SK-N-SH (cell line): ENCODE results near the gene REEP3. TPM values are rescaled to one million over a fixed set of nuclear protein-coding genes. Genes with fewer than 3 reads are reported as not detected.

ENCODE experiments used
- CTCF ChIA-PET: fragments of 300-600, 350-600 bp; formaldehyde crosslinking; extraction: SDS; loops from one replicate; lab custom pipeline; 2021; lab: Yijun Ruan, JAX
- POLR2A ChIA-PET: fragments of 350-600 bp; sonication (Branson Sonifier 250); formaldehyde crosslinking; extraction: SDS; loops from one replicate; lab custom pipeline; 2020; ENCODE audit warnings: antibody characterized with exemption, inconsistent platforms; lab: Yijun Ruan, JAX
- DNase-seq: peaks from one replicate; pipeline ENCODE4 v3.0.0; 2012
- H2AFZ ChIP-seq: fragments of 200-600 bp; sonication (generic); 2 replicates; pipeline ENCODE4 v1.8.1; 2016; ENCODE audit warnings: antibody characterized with exemption, mild to moderate bottlenecking, low read depth
- H3F3A ChIP-seq: fragments of 200-600 bp; sonication (generic); replicated peaks from 2 replicates; pipeline ENCODE3; 2016; ENCODE audit warnings: antibody characterized with exemption, mild to moderate bottlenecking; ENCODE audit not compliant: insufficient read depth
- H3K27ac ChIP-seq, 2 experiments: fragments of 200-500 bp in 1 of 2; fragments of 200-600 bp in 1 of 2; sonication (Bioruptor generic) in 1 of 2; sonication (generic), shearing (Covaris generic) in 1 of 2; 2 replicates each; pipeline versions ENCODE4 v1.5.1 to v1.6.1; 2014 to 2016; ENCODE audit warnings: low read depth in 2 of 2, inconsistent platforms in 1 of 2, low read length in 1 of 2, mild to moderate bottlenecking in 1 of 2, mixed read lengths in 1 of 2
- H3K27me3 ChIP-seq: fragments of 200-600 bp; sonication (generic), shearing (Covaris generic); 2 replicates; pipeline ENCODE4 v1.6.1; 2016; ENCODE audit warnings: mixed run types; ENCODE audit not compliant: insufficient read depth
- H3K36me3 ChIP-seq, 2 experiments: fragments of 200-500 bp in 1 of 2; fragments of 200-600 bp in 1 of 2; sonication (Bioruptor generic) in 1 of 2; sonication (generic) in 1 of 2; replicated peaks in 1 of 2; 2 replicates each; pipeline versions ENCODE3 to v1.5.1; 2014 to 2016; ENCODE audit warnings: low read length in 1 of 2, mild to moderate bottlenecking in 1 of 2; ENCODE audit not compliant: insufficient read depth in 2 of 2, control insufficient read depth in 1 of 2
- H3K4me1 ChIP-seq, 2 experiments: fragments of 200-500 bp in 1 of 2; fragments of 200-600 bp in 1 of 2; sonication (Bioruptor generic) in 1 of 2; sonication (generic), shearing (Covaris generic) in 1 of 2; 2 replicates each; pipeline versions ENCODE4 v1.5.1 to v1.6.1; 2014 to 2016; ENCODE audit warnings: low read depth in 1 of 2, low read length in 1 of 2, mixed run types in 1 of 2; ENCODE audit not compliant: insufficient read depth in 2 of 2, control insufficient read depth in 1 of 2
- H3K4me2 ChIP-seq: fragments of 200-600 bp; sonication (generic), shearing (Covaris generic); 2 replicates; pipeline ENCODE4 v1.6.1; 2017; ENCODE audit warnings: mixed run types
- H3K4me3 ChIP-seq, 2 experiments: fragments of 200-500 bp in 1 of 2; fragments of 200-600 bp in 1 of 2; sonication (Bioruptor generic) in 1 of 2; sonication (generic), shearing (Covaris generic) in 1 of 2; 2 replicates each; pipeline versions ENCODE4 v1.5.1 to v1.8.1; 2014 to 2016; ENCODE audit warnings: low read depth in 2 of 2, inconsistent platforms in 1 of 2, low read length in 1 of 2, mild to moderate bottlenecking in 1 of 2, mixed read lengths in 1 of 2, moderate library complexity in 1 of 2
- H3K79me2 ChIP-seq: fragments of 200-600 bp; sonication (generic); 2 replicates; pipeline ENCODE4 v1.8.1; 2017; ENCODE audit warnings: mild to moderate bottlenecking; ENCODE audit not compliant: insufficient read depth
- H3K9ac ChIP-seq: fragments of 200-600 bp; sonication (generic); 2 replicates; pipeline ENCODE4 v1.6.1; 2017; ENCODE audit warnings: mixed run types
- H3K9me2 ChIP-seq: fragments of 200-600 bp; sonication (generic); 2 replicates; pipeline ENCODE4 v1.6.1; 2017; ENCODE audit warnings: mixed run types
- H3K9me3 ChIP-seq: fragments of 200-600 bp; sonication (generic); 2 replicates; pipeline ENCODE4 v1.6.1; 2017; ENCODE audit warnings: mixed run types, mild to moderate bottlenecking, moderate library complexity
- H4K20me1 ChIP-seq: fragments of 200-600 bp; sonication (generic); 2 replicates; pipeline ENCODE4 v1.6.1; 2017; ENCODE audit warnings: mild to moderate bottlenecking, mixed run types; ENCODE audit not compliant: insufficient read depth
- CHD2 ChIP-seq: fragments of 150-350 bp; IDR thresholded peaks from 2 replicates; pipeline ENCODE4 v1.6.1; 2018; ENCODE audit warnings: low read length; ENCODE audit not compliant: partially characterized antibody
- ELF1 ChIP-seq: IDR thresholded peaks from 2 replicates; pipeline ENCODE4 v1.4.0; 2012
- EZH2phosphoT487 ChIP-seq: fragments of 200-600 bp; sonication (generic); IDR thresholded peaks from 2 replicates; pipeline ENCODE4 v1.6.1; 2017; ENCODE audit warnings: low read depth, mixed run types, mild to moderate bottlenecking, antibody characterized with exemption, moderate library complexity, borderline replicate concordance
- GABPA ChIP-seq: IDR thresholded peaks from 2 replicates; pipeline ENCODE4 v1.4.0; 2012; ENCODE audit warnings: low read depth, mild to moderate bottlenecking
- GATA2 ChIP-seq: sonication (generic); formaldehyde crosslinking; IDR thresholded peaks from 2 replicates; pipeline ENCODE4 v1.5.0; 2020; ENCODE audit warnings: mild to moderate bottlenecking, missing genetic modification reagents
- JUND ChIP-seq: IDR thresholded peaks from 2 replicates; pipeline ENCODE4 v1.4.0; 2012
- MEF2A ChIP-seq: IDR thresholded peaks from 2 replicates; pipeline ENCODE4 v1.4.0; 2012; ENCODE audit warnings: low read depth, borderline replicate concordance
- MXI1 ChIP-seq: IDR thresholded peaks from 2 replicates; pipeline ENCODE4 v1.6.1; 2012; ENCODE audit warnings: mild to moderate bottlenecking, low read depth, low read length, improper control_type of control experiment
- RAD21 ChIP-seq: IDR thresholded peaks from 2 replicates; pipeline ENCODE4 v1.6.1; 2012; ENCODE audit warnings: mild to moderate bottlenecking, low read length
- RFX5 ChIP-seq: IDR thresholded peaks from 2 replicates; pipeline ENCODE4 v1.6.1; 2012; ENCODE audit warnings: mild to moderate bottlenecking, improper control_type of control experiment, low read length
- SMC3 ChIP-seq: IDR thresholded peaks from 2 replicates; pipeline ENCODE4 v1.6.1; 2012; ENCODE audit warnings: low read depth, low read length, improper control_type of control experiment
- TCF12 ChIP-seq: IDR thresholded peaks from 2 replicates; pipeline ENCODE4 v1.4.0; 2012
- TEAD4 ChIP-seq: IDR thresholded peaks from 2 replicates; pipeline ENCODE4 v1.4.0; 2012; ENCODE audit warnings: mild to moderate bottlenecking, borderline replicate concordance; ENCODE audit not compliant: insufficient read depth
- WGBS: methylation state at CpG from one replicate; pipeline ENCODE4 v1.1.6; 2017; ENCODE audit warnings: low lambda C conversion rate; 5-methylcytosine and 5-hydroxymethylcytosine counted together
- polyA plus RNA-seq, 3 experiments: library from polyadenylated mRNA; depleted of rRNA; stranded (reverse); fragments of >200 nt; gene quantifications; 2 replicates each; pipeline ENCODE4 v1.2.3, GENCODE V29; 2012
- TF ChIP-seq, protein P1 (sequence below): IDR thresholded peaks from 2 replicates; pipeline ENCODE4 v1.6.1; 2012; ENCODE audit warnings: mild to moderate bottlenecking, low read depth, low read length, moderate library complexity
- TF ChIP-seq, protein P2 (sequence below): fragments of 150-350 bp; IDR thresholded peaks from 2 replicates; pipeline ENCODE4 v1.6.1; 2017; ENCODE audit warnings: antibody characterized with exemption, low read length, low read depth, borderline replicate concordance
- TF ChIP-seq, protein P3 (sequence below): IDR thresholded peaks from 2 replicates; pipeline ENCODE4 v1.4.0; 2012; ENCODE audit warnings: low read depth, borderline replicate concordance
- TF ChIP-seq, protein P4 (sequence below): fragments of 200-600 bp; sonication (generic); IDR thresholded peaks from 2 replicates; pipeline ENCODE4 v1.6.1; 2017; ENCODE audit warnings: antibody characterized with exemption, mild to moderate bottlenecking, moderate library complexity

REEP3 gene
- polyA plus RNA-seq, 1 of the 3 experiments (the other 2 are of a cell fraction) = 7.6 TPM

DNA sequence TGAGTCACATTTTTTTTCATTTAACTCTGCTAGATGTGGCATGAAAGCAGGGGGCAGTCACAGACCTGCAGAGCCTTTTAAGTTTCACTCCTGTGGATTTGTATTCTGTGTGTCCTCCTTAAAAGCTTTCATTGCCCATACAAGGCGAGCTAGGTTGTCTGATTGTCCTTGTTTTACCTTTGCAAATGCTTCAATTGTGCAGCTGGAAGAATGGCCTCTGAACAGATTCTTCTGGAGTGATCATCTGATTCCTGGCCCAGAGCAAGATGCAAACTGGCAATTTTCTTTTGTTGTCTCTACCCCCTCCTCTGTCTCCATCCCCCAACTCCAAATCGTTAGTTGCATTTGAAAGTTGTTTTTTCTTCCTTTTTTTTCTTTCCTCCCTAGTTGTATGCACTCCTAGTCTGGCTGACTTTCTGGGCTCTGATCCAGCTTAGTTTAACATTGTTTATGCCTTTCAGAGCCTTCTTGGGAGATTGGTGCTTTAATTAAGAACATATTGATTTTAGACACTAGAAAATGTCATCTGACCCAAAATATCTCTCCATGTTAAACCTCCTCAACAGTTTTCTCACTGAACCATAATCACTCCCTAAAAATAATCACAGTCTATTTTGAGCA lies 150.2 kb downstream of the REEP3 start (continued):
- TF ChIP-seq, protein P1, sequence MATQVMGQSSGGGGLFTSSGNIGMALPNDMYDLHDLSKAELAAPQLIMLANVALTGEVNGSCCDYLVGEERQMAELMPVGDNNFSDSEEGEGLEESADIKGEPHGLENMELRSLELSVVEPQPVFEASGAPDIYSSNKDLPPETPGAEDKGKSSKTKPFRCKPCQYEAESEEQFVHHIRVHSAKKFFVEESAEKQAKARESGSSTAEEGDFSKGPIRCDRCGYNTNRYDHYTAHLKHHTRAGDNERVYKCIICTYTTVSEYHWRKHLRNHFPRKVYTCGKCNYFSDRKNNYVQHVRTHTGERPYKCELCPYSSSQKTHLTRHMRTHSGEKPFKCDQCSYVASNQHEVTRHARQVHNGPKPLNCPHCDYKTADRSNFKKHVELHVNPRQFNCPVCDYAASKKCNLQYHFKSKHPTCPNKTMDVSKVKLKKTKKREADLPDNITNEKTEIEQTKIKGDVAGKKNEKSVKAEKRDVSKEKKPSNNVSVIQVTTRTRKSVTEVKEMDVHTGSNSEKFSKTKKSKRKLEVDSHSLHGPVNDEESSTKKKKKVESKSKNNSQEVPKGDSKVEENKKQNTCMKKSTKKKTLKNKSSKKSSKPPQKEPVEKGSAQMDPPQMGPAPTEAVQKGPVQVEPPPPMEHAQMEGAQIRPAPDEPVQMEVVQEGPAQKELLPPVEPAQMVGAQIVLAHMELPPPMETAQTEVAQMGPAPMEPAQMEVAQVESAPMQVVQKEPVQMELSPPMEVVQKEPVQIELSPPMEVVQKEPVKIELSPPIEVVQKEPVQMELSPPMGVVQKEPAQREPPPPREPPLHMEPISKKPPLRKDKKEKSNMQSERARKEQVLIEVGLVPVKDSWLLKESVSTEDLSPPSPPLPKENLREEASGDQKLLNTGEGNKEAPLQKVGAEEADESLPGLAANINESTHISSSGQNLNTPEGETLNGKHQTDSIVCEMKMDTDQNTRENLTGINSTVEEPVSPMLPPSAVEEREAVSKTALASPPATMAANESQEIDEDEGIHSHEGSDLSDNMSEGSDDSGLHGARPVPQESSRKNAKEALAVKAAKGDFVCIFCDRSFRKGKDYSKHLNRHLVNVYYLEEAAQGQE = no peak

DNA sequence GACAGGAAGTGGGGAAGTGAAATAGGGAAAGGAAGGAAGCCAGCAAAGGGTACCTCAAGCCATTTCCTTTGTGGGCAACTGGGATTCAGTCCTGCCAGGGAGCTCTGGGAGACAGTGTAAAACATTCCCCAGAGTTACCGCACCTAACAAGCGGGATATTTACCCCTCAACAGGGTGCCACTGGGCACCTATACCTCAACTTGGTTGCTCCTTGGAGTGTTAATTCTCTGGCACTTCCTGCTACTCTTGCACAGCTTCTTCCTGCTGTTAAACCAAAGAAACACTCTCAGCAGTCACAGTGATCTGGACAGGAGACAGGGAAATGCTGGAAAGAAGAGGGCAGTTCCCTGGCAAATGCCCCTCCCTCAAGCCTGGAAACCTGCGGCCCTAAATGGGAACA lies 151.3 kb downstream of the REEP3 start:
- POLR2A ChIA-PET = no interaction called here
- Histone ChIP-seq H3K27ac (peak overlapping the region; percentile 75 to 94; a peak in 3 of 4 replicates), H2AFZ (no peak overlapping the region), H4K20me1 (no peaks in the 10 kb centered on the region), H3K9me2 (no peaks in the 10 kb centered on the region), H3K27me3 (no peaks in the 10 kb centered on the region), H3K9ac (no peak overlapping the region), H3F3A (peaks cover 8% of the 10 kb centered on the region), H3K4me3 (no peak overlapping the region), H3K79me2 (no peaks in the 10 kb centered on the region), H3K36me3 (no peaks in the 10 kb centered on the region), H3K4me2 (0 out of 2 replicates have a peak overlapping the region, but pooled peaks have one; percentile 9), H3K4me1 (peaks cover 31 to 38% of the 10 kb centered on the region in 2 experiments), H3K9me3 (no peaks in the 10 kb centered on the region)
- CTCF ChIA-PET = interaction anchor here (1.7 to 4.0 kb wide), 3 partner anchors 17 to 506 kb away, joined by 4 to 29 read pairs (median 7); no protein-coding TSS in a partner anchor
- WGBS = 91% methylated on average over 3 of the region's 3 CpGs
- DNase-seq = no peak
- TF ChIP-seq, protein P2, sequence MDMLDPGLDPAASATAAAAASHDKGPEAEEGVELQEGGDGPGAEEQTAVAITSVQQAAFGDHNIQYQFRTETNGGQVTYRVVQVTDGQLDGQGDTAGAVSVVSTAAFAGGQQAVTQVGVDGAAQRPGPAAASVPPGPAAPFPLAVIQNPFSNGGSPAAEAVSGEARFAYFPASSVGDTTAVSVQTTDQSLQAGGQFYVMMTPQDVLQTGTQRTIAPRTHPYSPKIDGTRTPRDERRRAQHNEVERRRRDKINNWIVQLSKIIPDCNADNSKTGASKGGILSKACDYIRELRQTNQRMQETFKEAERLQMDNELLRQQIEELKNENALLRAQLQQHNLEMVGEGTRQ = no peak
- TF ChIP-seq MXI1 (no peak), CHD2 (no peak)

DNA sequence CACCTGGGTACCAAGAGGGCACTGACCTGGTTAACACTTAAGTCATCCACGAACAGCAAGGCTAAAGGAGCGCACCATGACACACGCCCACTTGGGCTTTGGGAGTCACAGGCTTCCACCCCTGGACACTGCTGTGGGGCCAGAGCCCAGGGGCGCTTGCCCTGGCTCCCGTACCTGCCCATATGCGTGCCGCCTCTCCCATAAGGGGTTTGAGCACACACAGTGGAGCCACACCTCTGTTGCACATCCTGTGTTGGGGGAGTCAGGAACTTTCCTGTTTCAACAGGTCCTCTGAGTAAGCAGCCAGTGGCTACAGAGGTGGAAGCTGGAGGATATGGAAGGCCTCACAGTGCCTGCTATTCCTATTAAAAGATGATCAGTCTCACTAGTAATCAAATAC lies 152.0 kb downstream of the REEP3 start:
- H3K27ac ChIP-seq = no peak overlapping the region
- WGBS = 90% methylated on average over 3 of the region's 7 CpGs
- H3K9ac ChIP-seq = no peak overlapping the region
- H3K27me3 ChIP-seq = no peaks in the 10 kb centered on the region
- peaks cover 31% of the 10 kb centered on the region in 2 experiments for H3K4me1 ChIP-seq
- H3K36me3 ChIP-seq = no peaks in the 10 kb centered on the region
- no peaks in the 10 kb centered on the region for H3K9me2 ChIP-seq
- ChIA-PET POLR2A (no interaction called here), CTCF (interaction anchor here (4.0 kb wide), 1 partner anchor 46 kb away, joined by 29 read pairs; no protein-coding TSS in a partner anchor)
- peaks cover under 1% of the 10 kb centered on the region for H3F3A ChIP-seq
- H3K79me2 ChIP-seq = no peaks in the 10 kb centered on the region
- no peak for DNase-seq
- no peak overlapping the region for H2AFZ ChIP-seq
- no peaks in the 10 kb centered on the region for H3K9me3 ChIP-seq
- no peak overlapping the region for H3K4me3 ChIP-seq
- H4K20me1 ChIP-seq = no peaks in the 10 kb centered on the region
- H3K4me2 ChIP-seq = no peak overlapping the region
- no peak for TF ChIP-seq MEF2A
- TF ChIP-seq TCF12 = no peak
- no peak for TF ChIP-seq RFX5
- no peak for TF ChIP-seq EZH2phosphoT487
- TF ChIP-seq GABPA = no peak
- TF ChIP-seq, protein P3, sequence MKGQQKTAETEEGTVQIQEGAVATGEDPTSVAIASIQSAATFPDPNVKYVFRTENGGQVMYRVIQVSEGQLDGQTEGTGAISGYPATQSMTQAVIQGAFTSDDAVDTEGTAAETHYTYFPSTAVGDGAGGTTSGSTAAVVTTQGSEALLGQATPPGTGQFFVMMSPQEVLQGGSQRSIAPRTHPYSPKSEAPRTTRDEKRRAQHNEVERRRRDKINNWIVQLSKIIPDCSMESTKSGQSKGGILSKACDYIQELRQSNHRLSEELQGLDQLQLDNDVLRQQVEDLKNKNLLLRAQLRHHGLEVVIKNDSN = no peak
- TF ChIP-seq, protein P2 = no peak
- TF ChIP-seq GATA2 (CRISPR knock-in tag) = no peak
- TF ChIP-seq JUND = no peak
- no peak for TF ChIP-seq ELF1
- TF ChIP-seq, protein P4, sequence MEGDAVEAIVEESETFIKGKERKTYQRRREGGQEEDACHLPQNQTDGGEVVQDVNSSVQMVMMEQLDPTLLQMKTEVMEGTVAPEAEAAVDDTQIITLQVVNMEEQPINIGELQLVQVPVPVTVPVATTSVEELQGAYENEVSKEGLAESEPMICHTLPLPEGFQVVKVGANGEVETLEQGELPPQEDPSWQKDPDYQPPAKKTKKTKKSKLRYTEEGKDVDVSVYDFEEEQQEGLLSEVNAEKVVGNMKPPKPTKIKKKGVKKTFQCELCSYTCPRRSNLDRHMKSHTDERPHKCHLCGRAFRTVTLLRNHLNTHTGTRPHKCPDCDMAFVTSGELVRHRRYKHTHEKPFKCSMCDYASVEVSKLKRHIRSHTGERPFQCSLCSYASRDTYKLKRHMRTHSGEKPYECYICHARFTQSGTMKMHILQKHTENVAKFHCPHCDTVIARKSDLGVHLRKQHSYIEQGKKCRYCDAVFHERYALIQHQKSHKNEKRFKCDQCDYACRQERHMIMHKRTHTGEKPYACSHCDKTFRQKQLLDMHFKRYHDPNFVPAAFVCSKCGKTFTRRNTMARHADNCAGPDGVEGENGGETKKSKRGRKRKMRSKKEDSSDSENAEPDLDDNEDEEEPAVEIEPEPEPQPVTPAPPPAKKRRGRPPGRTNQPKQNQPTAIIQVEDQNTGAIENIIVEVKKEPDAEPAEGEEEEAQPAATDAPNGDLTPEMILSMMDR = no peak
- TF ChIP-seq SMC3 = no peak
- TF ChIP-seq RAD21 = no peak
- TF ChIP-seq TEAD4 = no peak
